Endothelial cell (in vitro differentiated cells): ENCODE measurements around the gene KSR1. TPM values are rescaled to one million over a fixed set of nuclear protein-coding genes. Genes with fewer than 3 reads are reported as not detected.
A peak's percentile ranks its signal among the peaks of the same experiment; 100 is the strongest.

Experiments used
- DNase-seq: peaks from one replicate; pipeline ENCODE4 v3.0.0; 2021; ENCODE audit warnings: low spot score
- H3K27ac Mint-ChIP-seq: one replicate; pipeline ENCODE4 v1.8.0; 2021; ENCODE audit warnings: mixed read lengths, inconsistent platforms; ENCODE audit not compliant: unreplicated experiment
- H3K27me3 Mint-ChIP-seq: one replicate; pipeline ENCODE4 v1.8.0; 2021; ENCODE audit warnings: mild to moderate bottlenecking, moderate library complexity, mixed read lengths, inconsistent platforms; ENCODE audit not compliant: unreplicated experiment
- H3K36me3 Mint-ChIP-seq: one replicate; pipeline ENCODE4 v1.8.0; 2021; ENCODE audit warnings: mild to moderate bottlenecking, low read depth, mixed read lengths, inconsistent platforms; ENCODE audit not compliant: unreplicated experiment
- H3K4me1 Mint-ChIP-seq: one replicate; pipeline ENCODE4 v1.8.0; 2021; ENCODE audit warnings: mild to moderate bottlenecking, mixed read lengths, inconsistent platforms; ENCODE audit not compliant: unreplicated experiment
- H3K4me3 Mint-ChIP-seq: one replicate; pipeline ENCODE4 v1.8.0; 2021; ENCODE audit warnings: mild to moderate bottlenecking, mixed read lengths, inconsistent platforms; ENCODE audit not compliant: unreplicated experiment
- H3K9me3 Mint-ChIP-seq: one replicate; pipeline ENCODE4 v1.8.0; 2021; ENCODE audit warnings: mixed read lengths, inconsistent platforms; ENCODE audit not compliant: unreplicated experiment
- total RNA-seq: library from RNA; stranded (reverse); fragmentation: NEBNext Ultra II Directional; extraction: Animal tissue kit (Norgen Biotek cat#: 25700); gene quantifications from one replicate; pipeline ENCODE4 v1.2.1, GENCODE V29; 2021; ENCODE audit not compliant: unreplicated experiment
- TF ChIP-seq, protein P1 (sequence below): fragments of 200-600 bp; sonication (generic); IDR thresholded peaks from one replicate; pipeline ENCODE4 v1.5.0; 2021; ENCODE audit warnings: antibody characterized with exemption; ENCODE audit not compliant: unreplicated experiment

KSR1 gene
- total RNA-seq, 1 donor from 2014 or later, result 65.2 TPM

- TF ChIP-seq, protein P1, sequence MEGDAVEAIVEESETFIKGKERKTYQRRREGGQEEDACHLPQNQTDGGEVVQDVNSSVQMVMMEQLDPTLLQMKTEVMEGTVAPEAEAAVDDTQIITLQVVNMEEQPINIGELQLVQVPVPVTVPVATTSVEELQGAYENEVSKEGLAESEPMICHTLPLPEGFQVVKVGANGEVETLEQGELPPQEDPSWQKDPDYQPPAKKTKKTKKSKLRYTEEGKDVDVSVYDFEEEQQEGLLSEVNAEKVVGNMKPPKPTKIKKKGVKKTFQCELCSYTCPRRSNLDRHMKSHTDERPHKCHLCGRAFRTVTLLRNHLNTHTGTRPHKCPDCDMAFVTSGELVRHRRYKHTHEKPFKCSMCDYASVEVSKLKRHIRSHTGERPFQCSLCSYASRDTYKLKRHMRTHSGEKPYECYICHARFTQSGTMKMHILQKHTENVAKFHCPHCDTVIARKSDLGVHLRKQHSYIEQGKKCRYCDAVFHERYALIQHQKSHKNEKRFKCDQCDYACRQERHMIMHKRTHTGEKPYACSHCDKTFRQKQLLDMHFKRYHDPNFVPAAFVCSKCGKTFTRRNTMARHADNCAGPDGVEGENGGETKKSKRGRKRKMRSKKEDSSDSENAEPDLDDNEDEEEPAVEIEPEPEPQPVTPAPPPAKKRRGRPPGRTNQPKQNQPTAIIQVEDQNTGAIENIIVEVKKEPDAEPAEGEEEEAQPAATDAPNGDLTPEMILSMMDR, result no peak
- peaks cover 7% of the 10 kb centered on the region for H3K4me1 Mint-ChIP-seq
- H3K9me3 Mint-ChIP-seq, result no peaks in the 10 kb centered on the region
- no peak overlapping the region for H3K27ac Mint-ChIP-seq
- H3K4me3 Mint-ChIP-seq, result no peak overlapping the region
- peaks cover 35% of the 10 kb centered on the region for H3K36me3 Mint-ChIP-seq
- no peak for DNase-seq
- peaks cover 7% of the 10 kb centered on the region for H3K27me3 Mint-ChIP-seq
Measured at GRCh38 chr17:27607521-27608091, 151.4 kb downstream of the KSR1 start.

- H3K4me1 Mint-ChIP-seq, result no peaks in the 10 kb centered on the region
- peaks cover 5% of the 10 kb centered on the region for H3K27me3 Mint-ChIP-seq
- peaks cover 42% of the 10 kb centered on the region for H3K36me3 Mint-ChIP-seq
- no peak for DNase-seq
- H3K4me3 Mint-ChIP-seq, result peak overlapping the region; percentile 19
- TF ChIP-seq, protein P1, result no peak
- peak overlapping the region; percentile 5 for H3K27ac Mint-ChIP-seq
- no peaks in the 10 kb centered on the region for H3K9me3 Mint-ChIP-seq
Measured at GRCh38 chr17:27608328-27609230, 152.3 kb downstream of the KSR1 start.

- H3K27me3 Mint-ChIP-seq, result peaks cover 5% of the 10 kb centered on the region
- H3K36me3 Mint-ChIP-seq, result peaks cover 44% of the 10 kb centered on the region
- TF ChIP-seq, protein P1, result no peak
- peak overlapping the region; percentile 65 for H3K27ac Mint-ChIP-seq
- H3K9me3 Mint-ChIP-seq, result no peaks in the 10 kb centered on the region
- peak; percentile 30 for DNase-seq
- H3K4me3 Mint-ChIP-seq, result peak overlapping the region; percentile 39
- H3K4me1 Mint-ChIP-seq, result no peaks in the 10 kb centered on the region
Measured at GRCh38 chr17:27609611-27610303, 153.5 kb downstream of the KSR1 start.

DNA sequence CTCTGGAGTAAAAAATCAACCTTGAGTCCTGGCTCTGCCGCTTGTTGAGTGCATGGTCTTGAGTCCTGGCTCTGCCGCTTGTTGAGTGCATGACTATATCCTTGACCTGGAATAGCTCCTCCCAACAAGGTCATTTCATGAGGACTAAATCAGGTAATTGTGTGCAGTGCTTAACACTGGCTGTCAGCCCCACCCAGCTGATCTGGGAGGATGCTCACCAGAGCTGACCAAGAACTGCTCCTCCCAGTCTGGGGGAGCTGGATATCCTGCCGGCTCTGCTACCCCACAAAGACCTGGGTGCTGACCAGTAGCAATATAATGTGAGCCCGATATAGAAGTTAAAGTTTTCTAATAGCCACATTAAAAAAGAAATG lies 154.0 kb downstream of the KSR1 start:
- TF ChIP-seq, protein P1, result no peak
- Mint-ChIP-seq H3K9me3 (no peaks in the 10 kb centered on the region), H3K4me1 (no peaks in the 10 kb centered on the region), H3K27me3 (peaks cover 5% of the 10 kb centered on the region), H3K4me3 (no peak overlapping the region), H3K36me3 (peaks cover 43% of the 10 kb centered on the region), H3K27ac (no peak overlapping the region)
- DNase-seq, result no peak
